ENCODE data around the gene SYNJ1.

DNA sequence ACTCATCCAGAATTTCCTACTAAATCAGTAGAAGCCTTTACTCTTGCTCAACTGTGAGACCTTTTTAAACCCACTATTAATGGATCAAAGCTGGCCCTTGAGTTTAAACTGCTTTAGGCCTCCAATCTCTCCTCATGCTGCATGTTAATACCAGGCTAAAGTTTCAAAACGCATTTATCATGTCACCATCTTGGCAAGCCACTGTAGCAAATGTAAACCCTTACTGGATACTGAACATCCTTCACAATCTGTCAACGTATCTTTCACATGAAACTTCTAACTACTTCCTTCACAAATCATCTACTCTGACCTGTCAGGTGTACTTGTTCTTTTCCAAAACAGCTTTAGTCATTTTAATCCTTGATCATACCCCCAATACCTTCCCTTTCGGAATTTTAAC is 40.7 kb upstream of the SYNJ1 start:
- TF ChIP-seq POLR2A (IDR thresholded peaks at IDR 0.05; ENCODE audit: low read length) (no peak), GATA1 (IDR thresholded peaks at IDR 0.05; ENCODE audit: low read depth, low read length) (no peak)
